Activated T-cell treated with anti-CD3 and anti-CD28 coated beads for 24 hours (primary cell): Measurements from ENCODE around the gene VPS13A.
"Not testable (repeated sequence)": the region's sequence is repeated elsewhere in the genome, so short reads cannot be mapped to it uniquely, and the experiment has no call there.

Experiments used
- DNase-seq: peaks from one replicate; pipeline ENCODE4 v3.0.0-alpha.2; 2020; ENCODE audit warnings: low read depth

The VPS13A gene

GRCh38 chr9:77183581-77183980, 6.2 kb downstream of the VPS13A start:
- DNase-seq = no peak

- DNase-seq = no peak
These were observed 10.9 kb downstream of the VPS13A start for GRCh38 chr9:77188242-77188641.

GRCh38 chr9:77194423-77194822, 17.1 kb downstream of the VPS13A start:
- DNase-seq = no peak

GRCh38 chr9:77210116-77210515, 32.8 kb downstream of the VPS13A start:
- no peak for DNase-seq

- DNase-seq = no peak
These were observed 34.2 kb downstream of the VPS13A start for GRCh38 chr9:77211561-77211960.

GRCh38 chr9:77212801-77213200, 35.5 kb downstream of the VPS13A start:
- no peak for DNase-seq

GRCh38 chr9:77215874-77216273, 38.5 kb downstream of the VPS13A start:
- no peak for DNase-seq

GRCh38 chr9:77218612-77219011, 41.3 kb downstream of the VPS13A start:
- no peak for DNase-seq

GRCh38 chr9:77221431-77221830, 44.1 kb downstream of the VPS13A start:
- no peak for DNase-seq

GRCh38 chr9:77224746-77225312, 47.5 kb downstream of the VPS13A start:
- no peak for DNase-seq

GRCh38 chr9:77236693-77237092, 59.4 kb downstream of the VPS13A start:
- DNase-seq = no peak

GRCh38 chr9:77237896-77238295, 60.6 kb downstream of the VPS13A start:
- no peak for DNase-seq

GRCh38 chr9:77251050-77251449, 73.7 kb downstream of the VPS13A start:
- no peak for DNase-seq

- no peak for DNase-seq
These were observed 79.9 kb downstream of the VPS13A start for GRCh38 chr9:77257275-77257674.

GRCh38 chr9:77261605-77262004, 84.3 kb downstream of the VPS13A start:
- no peak for DNase-seq

GRCh38 chr9:77267762-77268161, 90.4 kb downstream of the VPS13A start:
- DNase-seq = not testable (repeated sequence)

- no peak for DNase-seq
These were observed 93.8 kb downstream of the VPS13A start for GRCh38 chr9:77271023-77271690.

- DNase-seq = no peak
These were observed 99.5 kb downstream of the VPS13A start for GRCh38 chr9:77276799-77277198.

GRCh38 chr9:77277719-77278118, 100.4 kb downstream of the VPS13A start:
- no peak for DNase-seq

GRCh38 chr9:77283991-77284390, 106.7 kb downstream of the VPS13A start:
- no peak for DNase-seq

- DNase-seq = no peak
These were observed 107.3 kb downstream of the VPS13A start for GRCh38 chr9:77284616-77285015.

- no peak for DNase-seq
These were observed 113.0 kb downstream of the VPS13A start for GRCh38 chr9:77290373-77290772.

GRCh38 chr9:77291714-77292113, 114.4 kb downstream of the VPS13A start:
- no peak for DNase-seq

GRCh38 chr9:77293949-77294348, 116.6 kb downstream of the VPS13A start:
- DNase-seq = no peak
